ENCODE data around the gene ADAT1.

ADAT1 gene, protein sequence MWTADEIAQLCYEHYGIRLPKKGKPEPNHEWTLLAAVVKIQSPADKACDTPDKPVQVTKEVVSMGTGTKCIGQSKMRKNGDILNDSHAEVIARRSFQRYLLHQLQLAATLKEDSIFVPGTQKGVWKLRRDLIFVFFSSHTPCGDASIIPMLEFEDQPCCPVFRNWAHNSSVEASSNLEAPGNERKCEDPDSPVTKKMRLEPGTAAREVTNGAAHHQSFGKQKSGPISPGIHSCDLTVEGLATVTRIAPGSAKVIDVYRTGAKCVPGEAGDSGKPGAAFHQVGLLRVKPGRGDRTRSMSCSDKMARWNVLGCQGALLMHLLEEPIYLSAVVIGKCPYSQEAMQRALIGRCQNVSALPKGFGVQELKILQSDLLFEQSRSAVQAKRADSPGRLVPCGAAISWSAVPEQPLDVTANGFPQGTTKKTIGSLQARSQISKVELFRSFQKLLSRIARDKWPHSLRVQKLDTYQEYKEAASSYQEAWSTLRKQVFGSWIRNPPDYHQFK

DNA sequence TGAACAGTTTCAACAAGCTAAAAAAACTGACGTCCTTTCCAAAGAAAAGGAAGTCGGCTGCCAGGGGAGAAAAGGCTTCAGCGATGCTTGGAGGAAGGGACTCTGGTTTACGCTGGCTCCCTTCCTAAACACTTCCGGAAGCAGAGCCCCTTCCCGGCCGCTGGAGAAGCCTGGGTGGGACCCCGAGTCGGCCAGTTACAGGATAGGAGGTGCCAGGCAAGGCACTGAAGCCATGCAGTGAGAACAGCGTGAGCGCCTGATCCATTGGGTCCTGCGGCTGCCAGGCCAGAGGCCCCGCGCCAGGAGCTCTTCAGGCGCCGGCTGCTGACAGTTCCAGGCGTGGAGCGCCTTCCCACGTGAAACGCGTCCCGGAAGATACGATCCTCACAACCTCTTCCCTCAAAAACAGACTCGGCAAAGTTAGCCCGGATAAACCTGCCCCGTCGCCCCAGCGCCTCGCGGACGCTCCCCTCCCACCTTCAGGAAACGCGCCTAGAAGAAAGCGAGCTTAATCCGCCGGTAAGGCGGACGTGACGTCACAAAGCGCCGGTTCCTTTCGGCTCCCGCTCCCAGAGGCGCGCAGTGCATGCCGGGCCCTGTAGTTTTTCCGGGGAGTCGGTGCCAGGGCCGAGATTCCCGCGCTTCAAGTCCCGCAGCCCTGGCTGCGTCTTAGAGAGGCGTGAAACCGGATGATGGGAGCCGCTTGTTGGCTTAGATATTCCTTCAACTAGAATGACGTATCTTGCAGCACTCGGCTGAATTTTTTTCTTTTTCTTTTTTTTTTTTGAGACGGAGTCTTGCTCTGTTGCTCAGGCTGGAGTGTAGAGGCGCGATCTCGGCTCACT lies at the start of gene ADAT1:
Gene ADAT1, minus strand, starts transcription at position 521 of the 845 bp plus-strand sequence. CDS start 2,482 bp downstream, outside the sequence.
- DNase-seq: peak; percentile 99

DNA sequence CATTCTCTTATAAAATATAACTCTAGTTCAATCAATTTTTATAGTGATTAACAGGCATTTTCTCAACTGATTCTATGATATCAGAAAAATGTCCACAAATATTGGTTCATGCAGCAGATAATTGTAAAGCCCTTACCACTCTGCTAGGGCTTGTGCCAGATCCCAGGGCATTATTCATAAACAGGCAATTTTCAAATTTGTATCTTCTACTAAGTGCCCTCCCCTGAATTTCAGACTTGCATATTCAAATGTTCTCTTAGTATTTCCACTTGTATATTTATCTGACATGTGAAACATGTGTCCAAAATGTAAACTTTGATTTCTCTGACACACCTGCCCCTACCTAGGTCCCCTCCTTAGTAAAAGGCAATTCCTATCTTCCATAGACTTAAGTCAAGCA lies 44.4 kb upstream of the ADAT1 start:
- no peak for DNase-seq

DNA sequence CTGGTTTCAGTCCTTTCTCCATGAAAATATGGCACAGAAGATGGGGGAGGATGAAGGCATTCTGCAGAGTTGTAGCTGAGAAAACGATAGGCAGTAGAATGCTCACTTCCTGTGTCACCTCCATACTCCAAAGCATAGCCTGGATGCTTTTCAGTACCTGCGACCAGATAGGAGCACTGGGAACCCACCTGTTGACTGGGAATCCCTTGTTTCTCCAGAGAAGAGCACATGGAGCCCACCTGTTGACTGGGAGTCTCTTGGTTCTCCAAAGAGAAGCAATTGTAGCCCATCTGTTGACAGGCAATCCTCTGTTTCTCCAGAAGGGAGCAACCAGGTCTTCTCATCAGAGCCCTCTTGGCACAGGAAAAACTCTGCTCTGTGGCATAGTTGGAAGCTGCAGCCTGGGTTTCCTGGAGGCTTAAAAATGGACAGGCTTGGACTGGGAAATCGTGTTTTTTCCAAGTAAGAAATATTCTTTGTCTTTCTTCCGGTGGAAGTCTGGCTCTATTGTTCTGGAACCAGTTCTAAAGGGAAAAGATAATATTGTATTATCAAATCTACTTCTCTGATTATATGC lies 37.7 kb upstream of the ADAT1 start:
- DNase-seq: no peak

DNA sequence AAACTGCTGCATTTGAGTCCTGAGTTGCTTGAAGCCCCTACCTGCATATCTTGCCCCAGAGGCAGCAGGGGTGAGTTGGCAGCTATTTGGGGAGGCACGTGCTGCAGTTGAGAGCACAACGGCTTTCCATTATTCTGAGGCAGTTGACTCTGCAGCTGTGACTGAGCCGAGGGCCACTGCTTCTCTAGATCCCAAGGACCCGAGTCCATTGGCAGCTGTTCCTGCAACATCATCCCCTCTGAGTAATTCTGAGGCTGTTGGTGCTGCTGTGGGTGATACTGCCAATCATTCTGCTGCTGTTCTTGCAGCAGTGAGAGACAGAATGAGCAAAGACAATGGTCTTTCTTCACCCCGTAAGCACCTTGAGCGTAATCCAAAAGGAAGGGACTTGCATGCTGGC lies 37.2 kb upstream of the ADAT1 start:
- no peak for DNase-seq

DNA sequence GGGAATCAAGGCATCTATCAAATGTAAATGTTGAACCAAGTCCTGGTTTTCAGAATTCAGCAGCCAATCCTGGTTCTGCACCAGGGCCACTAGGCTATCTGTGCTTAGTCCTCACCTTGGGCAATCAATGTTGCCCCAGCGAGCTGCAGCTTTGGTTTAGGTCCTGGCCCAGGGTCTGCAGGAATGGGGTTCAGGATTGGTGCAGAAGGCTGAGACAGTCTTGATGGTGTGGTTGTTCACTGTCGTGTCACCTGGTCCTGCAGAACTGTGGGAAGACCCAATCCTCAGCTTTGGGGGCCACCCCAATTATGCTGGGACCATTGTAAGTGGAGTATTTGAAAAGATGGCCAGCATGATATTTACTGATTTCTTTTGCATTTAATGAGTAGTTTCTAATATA lies 35.1 kb upstream of the ADAT1 start:
- no peak for DNase-seq

DNA sequence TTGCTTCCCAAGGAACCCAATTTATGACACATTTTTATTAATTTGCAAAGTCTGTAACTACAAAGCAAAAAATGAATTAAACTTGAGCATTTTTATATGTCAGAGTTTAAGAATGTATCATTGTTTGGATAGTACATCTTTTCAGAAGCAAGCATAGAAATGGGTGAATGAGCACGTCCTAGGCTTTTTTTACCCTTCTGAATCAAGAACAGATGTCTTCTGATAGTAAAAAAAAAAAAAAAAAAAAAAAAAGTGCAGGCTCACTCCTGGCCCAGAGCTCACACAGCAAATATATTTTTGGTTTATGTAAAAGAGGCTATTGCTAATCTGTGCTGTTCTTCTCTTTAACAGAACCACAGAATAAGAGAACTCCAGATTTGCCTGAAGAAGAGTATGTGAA lies 30.8 kb upstream of the ADAT1 start:
- DNase-seq: no peak

DNA sequence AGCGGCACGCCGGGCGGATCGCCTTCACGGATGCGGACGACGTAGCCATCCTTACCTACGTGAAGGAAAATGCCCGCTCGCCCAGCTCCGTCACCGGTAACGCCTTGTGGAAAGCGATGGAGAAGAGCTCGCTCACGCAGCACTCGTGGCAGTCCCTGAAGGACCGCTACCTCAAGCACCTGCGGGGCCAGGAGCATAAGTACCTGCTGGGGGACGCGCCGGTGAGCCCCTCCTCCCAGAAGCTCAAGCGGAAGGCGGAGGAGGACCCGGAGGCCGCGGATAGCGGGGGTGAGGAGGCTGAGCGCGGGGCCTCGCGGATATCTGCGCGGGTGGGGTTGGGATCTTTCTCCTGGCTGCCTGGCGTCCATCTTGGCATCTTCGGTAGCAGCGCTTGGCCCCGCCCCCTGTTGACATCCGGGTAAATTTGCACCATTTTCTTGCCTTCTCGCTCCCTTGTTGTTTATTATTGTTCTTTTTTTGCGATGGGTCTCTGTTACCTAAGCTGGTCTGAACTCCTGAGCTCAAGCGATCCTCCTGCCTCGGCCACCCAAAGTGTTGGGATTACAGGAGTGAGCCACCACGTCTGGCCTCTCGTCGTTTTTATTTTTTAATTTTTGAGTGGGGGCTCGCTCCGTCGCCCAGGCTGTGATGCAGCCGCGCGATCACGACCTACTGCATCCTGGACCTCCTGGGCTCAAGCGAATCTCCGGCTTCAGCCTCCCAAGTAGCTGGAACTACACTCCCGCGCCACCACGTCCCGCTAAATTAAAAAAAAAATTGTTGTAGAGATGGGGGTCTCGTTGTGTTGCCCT lies 25.4 kb upstream of the ADAT1 start:
- DNase-seq: peak; percentile 85

DNA sequence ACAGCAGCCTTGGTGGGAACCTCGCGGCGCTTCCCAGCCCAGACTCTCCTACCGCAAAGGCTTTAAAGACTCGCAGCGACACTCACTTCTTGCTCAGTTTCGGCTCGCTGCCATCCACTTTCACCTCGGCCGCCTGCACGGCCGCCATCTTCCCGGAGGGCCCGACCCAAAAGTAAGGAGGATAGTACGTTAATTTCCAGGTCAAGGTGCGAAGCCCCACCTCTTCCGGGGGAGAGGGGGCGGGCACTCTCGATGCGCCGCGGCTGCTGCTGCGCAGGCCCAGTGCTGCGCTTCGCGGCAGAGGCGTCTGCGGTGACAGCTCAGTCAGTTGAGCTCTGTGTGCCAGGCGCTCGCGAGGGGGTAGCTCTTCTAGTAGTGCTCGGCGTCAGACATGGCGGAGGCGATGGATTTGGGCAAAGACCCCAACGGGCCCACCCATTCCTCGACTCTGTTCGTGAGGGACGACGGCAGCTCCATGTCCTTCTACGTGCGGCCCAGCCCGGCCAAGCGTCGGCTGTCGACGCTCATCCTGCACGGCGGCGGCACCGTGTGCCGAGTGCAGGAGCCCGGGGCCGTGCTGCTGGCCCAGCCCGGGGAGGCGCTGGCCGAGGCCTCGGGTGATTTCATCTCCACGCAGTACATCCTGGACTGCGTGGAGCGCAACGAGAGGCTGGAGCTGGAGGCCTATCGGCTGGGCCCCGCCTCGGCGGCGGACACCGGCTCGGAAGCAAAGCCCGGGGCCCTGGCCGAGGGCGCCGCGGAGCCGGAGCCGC lies 24.6 kb upstream of the ADAT1 start, which contains the start of the genes KARS1 and TERF2IP:
Gene KARS1, minus strand, starts transcription at position 174 of the 773 bp plus-strand sequence. Its CDS starts 26 bp downstream, at position 148.
Gene TERF2IP, plus strand, starts transcription at position 282 of the 773 bp plus-strand sequence. Its CDS starts 110 bp downstream, at position 392.
- DNase-seq: peak; percentile 98

DNA sequence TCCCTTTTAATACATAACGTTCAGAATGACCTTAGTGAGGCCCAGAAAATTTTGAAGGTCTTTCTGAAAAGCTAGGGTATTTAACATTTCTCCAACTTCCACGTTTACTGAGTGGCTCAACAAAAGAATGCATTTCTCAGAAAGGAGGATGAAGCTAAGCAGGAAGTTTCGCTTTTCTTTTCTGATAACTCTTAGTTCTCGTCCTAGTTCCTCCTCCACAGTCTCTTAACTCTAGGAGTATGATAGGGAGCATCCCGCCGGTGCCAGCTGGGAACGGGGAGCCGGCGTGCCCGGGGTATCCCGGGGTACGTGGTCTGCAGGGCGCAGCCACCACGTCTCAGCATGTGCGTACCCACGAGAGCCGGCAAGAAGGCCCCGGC lies 24.0 kb upstream of the ADAT1 start:
- no peak for DNase-seq

DNA sequence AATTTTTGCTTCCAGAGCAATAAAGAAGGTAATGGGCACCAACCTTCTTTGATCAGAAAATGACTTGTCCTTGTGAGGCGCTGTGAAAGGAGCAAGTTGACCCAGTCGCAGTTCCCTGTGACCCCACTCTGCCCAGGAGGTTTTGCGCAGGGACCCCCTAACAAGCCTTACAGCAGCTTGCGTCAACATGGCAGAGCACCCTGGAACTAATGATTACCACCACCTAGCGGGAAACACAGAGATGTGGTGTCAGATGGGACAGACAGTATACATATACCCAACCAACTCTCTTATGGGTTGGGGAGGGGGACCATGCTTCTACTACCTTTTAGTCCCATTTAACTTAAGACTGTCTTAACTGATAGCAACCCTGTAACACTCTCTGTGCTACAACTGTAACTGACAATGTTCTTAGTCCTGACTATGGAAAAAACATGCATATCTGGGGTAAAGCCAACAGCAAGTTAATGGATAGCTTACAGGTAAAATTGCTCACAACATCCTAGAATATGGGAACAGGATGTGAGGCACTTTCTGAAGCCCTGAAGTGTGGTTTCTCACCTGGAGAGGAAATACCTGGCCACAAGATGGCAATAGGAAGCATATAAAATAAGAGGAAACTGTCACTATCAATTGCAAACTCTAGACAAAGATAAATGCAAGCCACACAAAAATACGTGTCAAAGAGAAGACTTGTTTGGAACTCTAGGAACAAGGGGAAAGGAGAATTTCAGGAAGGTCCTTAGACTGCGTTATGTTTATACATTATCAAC lies 21.3 kb upstream of the ADAT1 start:
- no peak for DNase-seq

DNA sequence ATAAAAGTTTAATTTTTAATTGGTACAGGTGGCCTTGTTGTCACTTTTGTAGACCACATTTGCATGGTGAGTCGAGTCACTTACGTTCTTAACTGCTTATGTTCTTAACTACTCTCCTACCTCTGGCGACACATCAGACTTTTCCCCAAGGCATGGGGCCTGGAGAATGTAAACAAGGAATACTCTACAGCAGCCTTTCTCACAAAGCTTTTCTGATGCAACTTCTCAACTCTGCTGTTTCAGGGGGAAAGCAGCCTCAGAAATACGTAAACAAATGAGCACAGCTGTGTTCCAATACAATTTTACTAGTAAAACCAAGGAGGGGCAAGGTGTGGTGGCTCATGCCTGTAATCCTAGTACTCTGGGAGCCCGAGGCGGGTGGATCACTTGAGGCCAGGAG lies 17.5 kb upstream of the ADAT1 start:
- no peak for DNase-seq

DNA sequence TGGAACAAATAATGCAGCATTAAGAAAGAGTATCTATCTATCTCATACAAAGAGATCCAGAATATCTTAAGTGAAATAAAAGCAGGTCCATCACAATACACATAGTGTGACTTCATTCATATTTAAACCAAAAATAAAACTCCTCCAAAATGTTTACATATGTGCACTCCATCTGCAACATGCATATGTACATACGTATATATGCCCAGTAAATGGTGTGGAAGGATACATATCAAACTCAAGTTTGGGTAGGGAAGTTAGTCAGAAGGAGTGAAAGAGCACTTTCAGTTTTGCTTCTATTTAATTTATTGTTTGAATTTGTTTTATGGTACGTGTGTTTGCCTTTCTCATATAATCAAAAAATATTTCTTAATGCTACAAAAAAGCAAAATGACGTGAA lies 12.0 kb upstream of the ADAT1 start:
- DNase-seq: no peak

DNA sequence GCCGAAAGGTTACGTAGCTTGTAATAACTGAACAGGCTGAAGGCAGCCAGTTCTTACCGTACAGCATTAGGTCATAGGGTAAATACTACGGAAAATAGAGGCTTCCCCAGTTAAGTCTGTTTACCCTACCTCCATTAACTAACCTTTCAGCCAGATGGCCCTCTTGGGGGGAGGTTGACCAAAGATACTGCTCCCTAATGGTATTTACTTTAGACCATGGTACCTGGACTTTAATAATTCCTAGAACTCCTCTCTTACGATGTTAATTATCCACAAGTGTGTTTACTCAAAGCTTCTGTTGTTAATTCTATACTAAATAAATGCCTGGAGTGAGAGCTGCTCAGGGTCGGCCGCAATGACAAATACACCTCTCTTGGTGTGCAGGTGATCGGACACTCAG lies 9.8 kb upstream of the ADAT1 start:
- no peak for DNase-seq

DNA sequence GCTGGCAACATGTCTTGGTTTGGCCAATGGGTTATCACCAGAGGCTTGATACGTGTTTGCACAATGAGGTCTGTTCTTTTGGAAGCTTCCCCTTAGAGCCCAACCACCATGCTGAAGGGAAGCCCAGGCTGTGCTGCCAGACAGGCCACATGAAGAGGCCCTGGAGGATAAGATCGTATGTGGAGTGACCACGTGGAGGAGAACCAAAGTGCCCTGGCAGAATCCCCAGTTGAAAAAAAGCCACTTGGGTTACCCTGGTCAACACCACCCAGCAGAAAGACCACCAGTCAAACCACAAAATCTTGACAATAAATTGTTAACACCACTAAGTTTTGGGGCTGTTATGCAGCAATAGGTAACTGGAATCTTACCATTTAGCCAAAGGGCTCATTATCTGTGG lies 7.0 kb upstream of the ADAT1 start:
- no peak for DNase-seq

DNA sequence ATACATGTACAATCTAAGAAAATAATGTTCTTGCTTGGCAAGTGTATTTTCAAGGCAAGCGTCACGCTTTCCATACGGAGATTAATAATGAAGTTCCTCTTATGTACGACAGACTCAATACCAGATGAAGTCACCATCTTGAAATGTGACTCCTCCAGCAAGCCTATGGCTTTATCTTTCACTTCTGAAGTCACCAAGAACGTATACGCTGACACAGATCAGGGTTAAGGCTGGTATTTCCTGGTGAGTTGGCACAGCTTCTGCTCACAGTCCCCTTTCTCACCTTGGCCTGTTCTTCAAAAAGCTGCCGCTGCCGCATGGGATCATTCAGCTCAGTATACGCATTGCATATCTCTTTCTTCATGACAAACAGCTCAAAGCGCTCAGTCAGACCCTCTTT lies 6.1 kb upstream of the ADAT1 start:
- no peak for DNase-seq

DNA sequence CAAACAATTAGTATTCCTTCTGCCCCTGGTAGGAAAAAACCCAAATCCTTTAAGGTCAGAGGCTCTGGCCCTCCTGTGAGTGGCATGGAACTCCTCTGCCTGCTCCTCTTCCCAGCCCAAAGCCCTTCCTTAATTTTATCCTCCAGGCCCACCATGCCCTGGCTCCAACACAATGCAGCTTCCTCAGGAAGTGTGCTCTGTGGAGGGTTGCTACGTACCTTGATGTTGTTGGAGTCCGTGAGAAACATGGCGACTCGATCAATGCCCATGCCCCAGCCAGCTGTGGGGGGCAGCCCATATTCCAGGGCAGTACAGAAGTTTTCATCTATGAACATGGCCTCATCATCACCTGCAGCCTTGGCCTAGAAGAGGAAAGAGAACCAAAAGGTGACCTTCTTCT lies 5.3 kb upstream of the ADAT1 start:
- DNase-seq: no peak

DNA sequence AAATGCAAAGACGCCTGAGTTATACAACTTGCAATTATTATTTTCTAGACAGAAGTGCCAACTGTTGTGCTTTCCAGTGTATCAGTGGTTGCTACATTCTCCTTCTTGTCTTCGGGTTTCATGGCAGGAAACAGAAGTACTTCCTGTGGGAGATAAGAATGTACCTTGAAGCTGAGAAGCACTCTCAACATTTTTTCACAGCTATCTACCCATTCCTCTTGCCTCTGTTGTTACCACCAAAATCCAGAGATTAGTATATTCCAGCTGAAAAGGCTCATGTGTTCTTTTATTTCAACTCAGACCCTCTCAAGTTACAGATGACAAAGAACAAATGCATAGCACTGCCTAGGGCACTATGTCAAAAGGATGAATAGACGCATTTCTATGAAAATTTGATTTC lies 4.8 kb upstream of the ADAT1 start:
- DNase-seq: no peak

DNA sequence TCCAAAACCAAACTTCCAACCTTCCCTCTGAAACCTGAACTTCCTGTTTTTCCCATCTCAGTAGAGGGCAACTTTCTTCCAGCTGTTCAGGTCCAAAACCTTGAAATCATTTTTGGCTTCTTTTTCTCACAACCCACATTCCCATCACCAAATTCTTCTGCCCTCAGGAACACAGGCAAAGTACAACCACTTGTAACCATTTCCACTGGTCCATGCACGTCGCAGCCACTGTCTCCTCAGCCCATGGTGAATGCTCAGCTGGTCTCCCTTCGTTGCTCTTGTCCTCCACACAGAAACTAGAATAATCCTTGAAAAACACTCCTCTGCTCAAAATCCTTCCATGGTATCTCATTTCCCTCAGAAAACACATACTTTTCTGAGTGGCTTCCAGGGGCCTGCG lies 3.7 kb upstream of the ADAT1 start:
- no peak for DNase-seq

DNA sequence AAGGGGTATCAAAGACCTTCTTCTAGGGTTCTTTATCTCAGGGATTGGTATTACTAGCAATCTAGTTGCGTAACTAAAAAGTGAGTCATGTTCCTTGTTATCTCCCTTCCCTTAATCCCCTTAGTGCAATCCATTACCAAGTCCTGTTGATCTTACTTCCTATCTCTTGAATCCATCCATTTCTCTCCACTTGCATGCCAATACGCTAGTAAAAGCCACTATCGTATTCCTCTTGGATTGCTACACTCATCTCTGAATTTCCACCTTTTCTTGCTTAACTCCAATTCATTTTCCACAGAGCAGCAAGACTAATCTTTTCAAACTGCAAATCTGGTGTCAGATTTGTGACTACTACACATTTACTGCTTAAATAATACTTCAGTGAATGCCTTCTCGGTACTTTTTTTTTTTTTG lies 1.8 kb upstream of the ADAT1 start:
- no peak for DNase-seq

DNA sequence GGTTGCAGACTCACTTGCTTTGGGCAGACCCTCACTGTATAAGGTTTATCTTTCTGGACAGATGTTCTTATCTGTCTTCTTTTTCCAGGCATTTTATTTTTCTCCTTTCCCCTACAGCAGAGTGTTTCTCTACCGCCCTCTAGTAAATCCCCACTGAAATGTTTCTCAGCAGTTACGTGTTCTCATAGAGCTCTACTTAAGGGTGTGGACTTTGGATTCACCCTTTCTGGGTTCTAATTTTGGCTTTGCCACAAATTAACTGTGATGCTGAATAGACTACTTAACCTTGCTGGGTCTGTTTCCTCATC lies 2.0 kb downstream of the ADAT1 start:
- peak; percentile 11 for DNase-seq

All from RPMI8226 (cell line).